Body of pancreas (tissue), 4 donors: ENCODE results near the gene SFT2D2.

ENCODE experiments used
- CTCF ChIP-seq, 7 experiments: fragments of 450-650 bp in 4 of 7; fragments of 200-600 bp in 3 of 7; sonication (generic) in 3 of 7; IDR thresholded peaks; one replicate each; pipeline ENCODE4 v1.5.1; 2016 to 2019; ENCODE audit warnings: antibody characterized with exemption in 7 of 7
- POLR2A ChIP-seq, 3 donors: fragments of 450-650 bp; IDR thresholded peaks; one replicate each; pipeline ENCODE4 v1.6.1; 2016; ENCODE audit warnings: antibody characterized with exemption in 3 of 3, mild to moderate bottlenecking in 2 of 3

- TF ChIP-seq CTCF (IDR thresholded peaks at IDR 0.05), result no peak
- TF ChIP-seq POLR2A (IDR thresholded peaks at IDR 0.05), result no peak
Measured at GRCh38 chr1:168263130-168263529, 37.3 kb downstream of the SFT2D2 start.
